Hair follicular keratinocyte (primary cell): ENCODE measurements around the gene ATG4C. TPM values are rescaled to one million over a fixed set of nuclear protein-coding genes. Genes with fewer than 3 reads are reported as not detected.

Experiments
- total RNA-seq: library from RNA; depleted of rRNA; stranded (reverse); fragments of >200 nt; gene quantifications from 2 replicates; pipeline ENCODE4 v1.2.3, GENCODE V29; 2015

Gene ATG4C, protein sequence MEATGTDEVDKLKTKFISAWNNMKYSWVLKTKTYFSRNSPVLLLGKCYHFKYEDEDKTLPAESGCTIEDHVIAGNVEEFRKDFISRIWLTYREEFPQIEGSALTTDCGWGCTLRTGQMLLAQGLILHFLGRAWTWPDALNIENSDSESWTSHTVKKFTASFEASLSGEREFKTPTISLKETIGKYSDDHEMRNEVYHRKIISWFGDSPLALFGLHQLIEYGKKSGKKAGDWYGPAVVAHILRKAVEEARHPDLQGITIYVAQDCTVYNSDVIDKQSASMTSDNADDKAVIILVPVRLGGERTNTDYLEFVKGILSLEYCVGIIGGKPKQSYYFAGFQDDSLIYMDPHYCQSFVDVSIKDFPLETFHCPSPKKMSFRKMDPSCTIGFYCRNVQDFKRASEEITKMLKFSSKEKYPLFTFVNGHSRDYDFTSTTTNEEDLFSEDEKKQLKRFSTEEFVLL
- total RNA-seq, result 7.3 TPM in 2 replicates

DNA sequence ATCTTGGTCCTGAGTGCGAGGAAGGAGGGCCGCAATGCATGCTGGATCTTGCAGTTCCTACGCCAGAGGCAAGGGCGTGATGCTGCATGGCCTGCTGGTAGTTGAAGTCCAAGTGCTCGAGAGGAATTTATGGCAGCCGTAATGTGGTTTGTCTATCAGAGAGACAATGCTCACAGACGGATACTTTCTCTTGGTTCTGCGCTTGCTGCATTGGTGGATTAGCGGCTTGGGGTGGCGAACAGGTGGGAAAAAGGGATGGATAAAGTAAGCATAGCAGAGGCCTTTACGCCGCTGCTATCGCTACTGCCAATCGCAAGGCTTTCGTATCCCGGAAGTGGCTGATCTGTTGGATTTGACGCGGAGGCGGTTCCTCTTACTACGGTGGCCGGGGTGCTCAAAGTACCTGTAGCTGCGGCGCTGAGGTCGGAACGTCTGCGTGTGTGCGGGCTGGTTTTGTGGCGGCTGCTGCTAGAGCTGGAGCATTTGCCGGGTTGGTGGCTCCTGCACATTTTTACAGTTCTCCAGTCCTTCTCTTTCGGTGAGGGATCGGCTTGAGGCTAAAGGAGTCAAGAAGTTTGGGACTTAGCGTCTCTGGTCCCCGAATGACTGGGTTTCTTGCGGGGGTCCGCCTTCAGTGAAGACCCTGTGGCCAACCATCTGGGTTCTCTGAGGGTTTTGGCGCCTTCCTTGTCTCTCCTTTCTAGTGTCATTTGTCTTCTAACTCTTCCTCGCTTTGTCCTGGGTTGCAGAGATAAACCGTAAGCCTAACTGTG lies at the start of gene ATG4C:
Gene ATG4C, plus strand, starts transcription at position 397 of the 773 bp plus-strand sequence. CDS start 19,655 bp downstream, outside the sequence.

Other genes starting within 250 kb of the ATG4C start
- gene ANGPTL3, start 186.6 kb upstream of the ATG4C start, total RNA-seq, result not detected in 2 replicates
- gene DOCK7, start 95.7 kb upstream of the ATG4C start, total RNA-seq, result 27.9 and 58.6 TPM in 2 replicates